Mucosa of gallbladder (tissue), 1 donor: Measurements from ENCODE around the gene PPP2R1A. TPM values are rescaled to one million over a fixed set of nuclear protein-coding genes. Genes with fewer than 3 reads are reported as not detected.
"Not testable (repeated sequence)": the region's sequence is repeated elsewhere in the genome, so short reads cannot be mapped to it uniquely, and the experiment has no call there.

Experiments
- DNase-seq: peaks from one replicate; pipeline ENCODE4 v3.0.0-alpha.2; 2020; ENCODE audit warnings: low spot score
- total RNA-seq: library from RNA; stranded (reverse); gene quantifications from one replicate; pipeline ENCODE4 v1.2.1, GENCODE V29; 2021
- donor health status: DM: no; HTN: no; CAD: no.

The PPP2R1A gene
- total RNA-seq, 1 donor from 2014 or later, result 286 TPM

DNA sequence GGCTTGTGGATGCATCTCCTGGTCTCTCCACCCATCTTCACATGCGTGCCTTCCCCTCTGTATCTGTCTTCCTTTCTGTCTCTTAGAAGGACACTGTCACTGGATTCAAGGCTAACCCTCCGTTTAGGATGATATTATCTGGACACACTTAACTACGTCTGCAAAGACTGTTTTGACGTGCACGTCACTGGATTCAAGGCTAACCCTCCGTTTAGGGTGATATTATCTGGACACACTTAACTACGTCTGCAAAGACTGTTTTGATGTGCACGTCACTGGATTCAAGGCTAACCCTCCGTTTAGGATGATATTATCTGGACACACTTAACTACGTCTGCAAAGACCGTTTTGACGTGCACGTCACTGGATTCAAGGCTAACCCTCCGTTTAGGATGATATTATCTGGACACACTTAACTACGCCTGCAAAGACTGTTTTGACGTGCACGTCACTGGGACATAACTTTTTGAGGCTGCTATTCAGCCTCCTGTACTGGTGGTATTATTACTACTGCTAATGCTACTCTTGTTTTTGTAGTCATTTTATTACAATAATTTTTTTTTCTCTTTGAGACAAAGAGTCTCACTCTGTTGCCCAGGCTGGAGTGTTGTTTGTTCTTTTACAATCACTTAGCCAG, 11.0 kb downstream of the PPP2R1A start:
- not testable (repeated sequence) for DNase-seq

DNA sequence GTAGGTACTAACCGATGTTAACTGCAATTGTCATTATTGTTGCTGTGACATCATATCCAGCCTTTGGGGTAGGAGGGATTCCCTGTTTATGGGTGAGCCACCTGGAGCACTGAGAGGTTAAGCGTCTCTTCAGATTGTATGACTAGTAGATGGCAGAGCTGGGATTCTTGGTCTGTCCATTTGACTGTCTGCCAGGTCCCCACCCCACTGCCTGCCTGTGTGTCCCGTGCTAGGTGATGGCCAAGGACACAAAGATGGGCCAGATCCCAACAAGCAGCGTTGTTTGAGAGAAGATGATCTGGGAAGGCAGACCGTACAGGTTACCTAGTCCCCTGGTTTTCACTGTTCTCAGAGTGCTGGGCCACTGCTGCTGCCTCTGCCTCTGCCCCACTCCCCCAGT, 16.6 kb downstream of the PPP2R1A start:
- DNase-seq, result no peak

DNA sequence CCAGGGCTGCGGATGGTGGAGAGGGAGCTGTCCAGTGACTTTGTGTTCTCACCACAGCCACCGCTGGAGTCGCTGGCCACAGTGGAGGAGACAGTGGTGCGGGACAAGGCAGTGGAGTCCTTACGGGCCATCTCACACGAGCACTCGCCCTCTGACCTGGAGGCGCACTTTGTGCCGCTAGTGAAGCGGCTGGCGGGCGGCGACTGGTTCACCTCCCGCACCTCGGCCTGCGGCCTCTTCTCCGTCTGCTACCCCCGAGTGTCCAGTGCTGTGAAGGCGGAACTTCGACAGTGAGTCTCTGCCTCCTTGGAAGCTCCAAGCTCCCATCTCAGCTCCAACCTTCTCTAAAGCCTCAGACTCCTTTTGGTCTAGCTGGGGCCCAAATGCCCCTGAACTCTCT, 21.4 kb downstream of the PPP2R1A start:
- no peak for DNase-seq

DNA sequence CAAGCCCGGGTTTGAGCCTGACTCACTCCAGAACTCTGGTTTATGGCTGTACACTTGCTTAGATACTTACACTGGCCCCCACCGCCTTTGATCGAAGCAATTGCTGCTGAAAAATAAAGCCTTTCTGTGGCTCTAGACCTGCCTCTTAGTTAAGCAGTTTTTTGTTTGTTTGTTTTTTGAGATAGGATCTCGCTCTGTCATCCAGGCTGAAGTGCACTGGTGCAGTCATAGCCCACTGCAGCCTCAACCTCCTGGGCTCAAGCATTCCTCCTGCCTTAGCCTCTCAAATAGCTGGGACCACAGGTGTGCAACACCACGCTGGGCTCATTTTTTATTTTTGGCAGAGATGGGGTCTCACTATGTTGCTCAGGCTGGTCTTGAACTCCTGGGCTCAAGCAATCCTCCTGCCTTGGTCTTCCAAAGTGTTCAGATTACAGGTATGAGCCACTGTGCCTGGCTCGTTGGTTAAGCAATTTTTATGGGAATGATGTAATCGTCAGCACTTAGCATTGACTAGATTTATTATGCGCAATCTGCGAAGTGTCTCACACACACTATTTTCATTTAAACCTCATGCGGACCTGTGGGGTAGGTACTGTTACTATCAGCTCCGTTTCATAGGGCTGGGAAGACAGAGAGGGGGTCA, 22.2 kb downstream of the PPP2R1A start:
- no peak for DNase-seq

DNA sequence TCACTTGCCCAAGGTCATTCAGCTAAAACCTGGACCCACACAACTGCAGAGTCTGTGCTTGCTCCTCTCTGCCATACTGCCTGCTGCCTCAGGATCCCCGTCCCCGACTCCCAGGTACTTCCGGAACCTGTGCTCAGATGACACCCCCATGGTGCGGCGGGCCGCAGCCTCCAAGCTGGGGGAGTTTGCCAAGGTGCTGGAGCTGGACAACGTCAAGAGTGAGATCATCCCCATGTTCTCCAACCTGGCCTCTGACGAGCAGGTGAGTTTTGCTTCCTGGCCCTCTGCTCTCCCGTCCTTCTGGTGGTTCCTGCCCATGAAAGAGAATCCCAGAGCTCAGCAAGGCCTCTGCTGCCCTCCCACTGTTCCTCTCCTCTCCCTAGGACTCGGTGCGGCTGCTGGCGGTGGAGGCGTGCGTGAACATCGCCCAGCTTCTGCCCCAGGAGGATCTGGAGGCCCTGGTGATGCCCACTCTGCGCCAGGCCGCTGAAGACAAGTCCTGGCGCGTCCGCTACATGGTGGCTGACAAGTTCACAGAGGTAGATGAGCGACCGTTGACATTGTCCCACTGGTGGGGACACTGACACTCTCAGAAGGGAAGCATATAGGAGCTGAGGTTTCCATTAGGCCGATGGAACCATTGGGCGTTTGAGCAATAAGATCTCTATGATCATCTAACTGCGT, 22.9 kb downstream of the PPP2R1A start:
- DNase-seq, result no peak

DNA sequence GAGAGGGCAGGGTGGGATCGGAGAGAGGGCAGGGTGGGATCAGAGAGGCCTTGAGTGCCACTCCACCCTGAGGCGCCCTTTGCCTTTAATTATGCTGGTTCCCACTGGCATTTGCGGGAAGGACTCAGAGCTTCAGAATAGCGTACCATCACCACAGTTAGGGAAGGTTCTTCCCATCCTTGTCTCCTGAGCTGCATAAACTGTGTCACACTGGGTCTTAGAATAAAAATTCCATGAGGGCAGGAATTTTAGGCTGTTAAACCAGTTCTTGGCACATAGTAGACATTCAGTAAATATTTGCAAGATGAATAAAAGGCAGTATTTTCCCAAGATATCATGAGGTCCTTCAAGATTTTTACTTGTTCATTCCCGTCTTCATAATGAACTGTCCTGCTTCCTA, 24.4 kb downstream of the PPP2R1A start:
- DNase-seq, result no peak

DNA sequence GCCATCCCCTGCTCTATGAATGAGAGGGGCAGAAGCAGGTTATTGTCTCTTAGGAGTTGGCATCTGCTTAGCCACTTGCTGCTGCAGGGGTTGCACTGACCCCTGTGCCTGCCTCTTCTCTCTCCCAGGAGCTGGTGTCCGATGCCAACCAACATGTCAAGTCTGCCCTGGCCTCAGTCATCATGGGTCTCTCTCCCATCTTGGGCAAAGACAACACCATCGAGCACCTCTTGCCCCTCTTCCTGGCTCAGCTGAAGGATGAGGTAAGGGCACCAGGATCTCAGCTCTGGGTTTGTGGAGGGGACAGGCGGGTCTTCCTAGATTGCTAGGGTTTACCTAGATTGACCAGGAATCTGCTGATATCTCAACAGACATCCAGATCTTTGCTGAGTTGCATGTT, 26.5 kb downstream of the PPP2R1A start:
- DNase-seq, result no peak

DNA sequence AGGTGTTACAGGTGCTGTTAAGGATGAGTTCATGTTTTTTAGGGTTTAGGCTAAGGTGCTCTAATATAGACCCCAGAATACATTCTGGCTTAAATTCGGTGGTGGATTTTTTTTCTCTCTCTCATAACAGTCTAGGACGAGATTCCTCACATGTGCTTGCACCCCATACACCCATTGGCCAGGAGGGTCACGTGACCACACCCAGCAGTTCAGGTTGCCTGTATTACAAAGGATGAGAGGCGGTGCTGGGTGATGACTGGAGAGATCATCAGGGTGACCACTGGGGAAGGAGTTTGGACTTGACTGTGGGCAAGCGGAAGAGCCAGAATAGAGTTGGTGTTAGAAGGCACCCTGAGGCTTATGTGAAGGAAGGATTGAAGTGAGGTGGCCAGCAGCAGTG, 27.7 kb downstream of the PPP2R1A start:
- DNase-seq, result no peak

DNA sequence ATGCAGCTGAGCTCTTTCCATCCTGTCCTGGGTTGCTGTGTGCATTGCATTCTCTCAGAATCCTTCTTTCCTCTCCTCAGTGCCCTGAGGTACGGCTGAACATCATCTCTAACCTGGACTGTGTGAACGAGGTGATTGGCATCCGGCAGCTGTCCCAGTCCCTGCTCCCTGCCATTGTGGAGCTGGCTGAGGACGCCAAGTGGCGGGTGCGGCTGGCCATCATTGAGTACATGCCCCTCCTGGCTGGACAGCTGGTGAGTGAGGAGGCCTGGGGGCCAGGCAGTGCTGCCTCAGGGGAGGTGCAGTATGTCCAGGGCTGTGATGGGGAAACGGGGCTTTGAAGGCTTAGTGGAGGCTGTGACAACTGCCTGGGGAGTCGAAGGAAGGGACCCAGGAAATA, 29.8 kb downstream of the PPP2R1A start:
- no peak for DNase-seq

DNA sequence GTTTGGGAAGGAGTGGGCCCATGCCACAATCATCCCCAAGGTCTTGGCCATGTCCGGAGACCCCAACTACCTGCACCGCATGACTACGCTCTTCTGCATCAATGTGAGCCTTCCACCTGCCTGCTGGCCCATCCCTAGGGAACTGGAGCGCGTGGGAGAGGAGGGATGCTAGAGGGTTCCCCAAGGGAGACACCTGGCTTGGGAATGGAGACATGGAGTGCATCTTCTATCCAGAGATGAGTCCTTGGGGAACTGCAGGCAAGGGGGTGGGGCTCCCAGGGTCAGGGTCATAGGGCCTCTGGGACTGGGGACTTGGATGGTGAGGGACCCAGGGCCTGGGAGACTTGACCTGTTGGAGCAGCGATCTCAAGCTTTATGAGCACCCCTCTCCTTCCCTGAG, 31.2 kb downstream of the PPP2R1A start:
- no peak for DNase-seq

DNA sequence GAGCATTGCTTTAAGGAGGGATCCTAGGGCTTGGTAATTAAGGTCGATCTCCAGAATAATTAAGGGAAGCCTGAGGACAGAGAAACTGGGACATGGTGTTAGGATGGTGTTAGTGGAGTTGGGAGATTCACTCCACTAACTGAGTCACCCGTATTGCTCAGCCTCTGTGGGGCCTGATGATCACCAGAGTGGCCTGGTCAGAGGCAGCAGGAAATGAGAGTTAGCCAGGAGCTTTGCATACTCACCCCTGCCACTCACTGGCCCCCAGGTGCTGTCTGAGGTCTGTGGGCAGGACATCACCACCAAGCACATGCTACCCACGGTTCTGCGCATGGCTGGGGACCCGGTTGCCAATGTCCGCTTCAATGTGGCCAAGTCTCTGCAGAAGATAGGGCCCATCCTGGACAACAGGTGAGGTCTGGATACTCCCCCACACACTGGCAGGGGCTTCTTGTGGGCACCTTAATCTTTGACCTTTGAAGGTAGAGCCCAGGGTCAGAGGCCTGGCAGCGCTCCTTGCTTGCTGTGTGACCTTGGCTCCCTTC, 32.1 kb downstream of the PPP2R1A start:
- DNase-seq, result no peak

DNA sequence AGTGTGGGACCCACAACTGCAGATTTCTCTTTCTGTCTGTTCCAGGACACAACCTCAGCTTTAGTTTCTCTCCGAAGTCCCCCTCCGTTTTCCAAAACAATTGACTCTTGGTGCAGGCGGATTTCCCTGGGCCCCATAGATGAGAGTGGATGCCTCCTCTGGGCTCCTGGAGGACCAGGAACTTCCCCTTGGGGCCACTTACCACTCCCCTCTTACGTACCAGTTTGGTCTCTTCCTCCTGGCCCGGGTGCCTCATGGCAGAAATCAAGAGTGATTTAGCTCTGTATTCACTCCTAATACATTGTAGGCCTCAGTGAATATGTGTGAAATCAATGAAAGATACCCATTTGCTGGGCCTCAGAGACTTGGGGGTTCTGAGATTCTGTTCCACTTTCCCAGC, 34.4 kb downstream of the PPP2R1A start:
- DNase-seq, result no peak

DNA sequence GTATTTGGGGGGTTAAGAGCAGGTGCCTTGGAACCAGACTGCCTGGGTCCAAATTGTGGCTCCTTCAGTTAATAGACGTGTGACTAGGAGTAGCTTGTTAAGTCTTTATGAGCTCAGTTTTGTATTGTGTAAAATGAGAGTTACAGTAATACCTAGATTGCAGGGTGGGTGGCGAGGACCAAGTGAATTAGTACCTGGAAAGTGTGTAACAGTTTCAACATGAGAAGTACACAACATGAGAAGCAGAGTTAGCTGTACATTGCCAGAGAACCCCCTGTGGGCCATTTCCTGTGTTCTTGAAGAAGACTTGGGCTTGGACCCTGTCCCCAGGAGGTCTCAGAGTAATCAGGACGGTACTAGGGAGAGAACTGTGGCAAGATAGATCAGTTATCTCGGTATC, 36.8 kb downstream of the PPP2R1A start:
- no peak for DNase-seq

DNA sequence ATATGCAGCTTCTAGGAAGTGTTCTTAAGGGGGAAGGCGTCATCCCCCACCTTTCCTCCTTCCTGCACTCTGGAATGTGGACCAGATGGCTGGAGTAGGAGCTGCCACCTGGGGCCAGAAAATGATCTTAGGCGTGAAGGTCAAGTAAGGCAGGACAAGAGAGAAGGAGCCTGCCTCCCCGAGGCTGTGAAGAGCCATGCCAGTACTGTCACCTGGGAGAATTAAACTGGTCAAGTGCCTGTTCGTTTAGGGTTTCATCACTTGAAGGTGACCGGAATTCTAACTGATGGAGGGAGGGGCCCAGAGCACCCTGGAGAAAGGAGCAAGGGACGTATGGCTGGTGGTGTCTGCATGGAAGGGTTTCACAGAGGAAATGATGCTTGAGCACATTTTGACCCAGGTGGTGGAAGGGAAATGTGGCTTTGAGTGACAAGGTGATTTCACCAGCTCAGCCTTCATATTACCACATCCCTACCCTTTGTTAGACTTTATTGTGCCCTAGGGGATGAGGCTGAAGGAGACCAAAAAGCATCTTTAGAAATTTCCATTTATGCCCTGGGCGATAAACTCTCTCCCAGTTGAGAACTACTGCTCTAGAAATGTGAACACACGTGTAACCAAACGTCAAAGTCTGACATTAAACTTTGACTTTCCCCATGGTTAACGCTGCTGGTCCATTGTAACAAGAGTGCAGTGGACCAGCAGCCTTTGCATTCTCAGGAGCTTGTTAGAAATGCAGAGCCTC, 37.5 kb downstream of the PPP2R1A start:
- no peak for DNase-seq

DNA sequence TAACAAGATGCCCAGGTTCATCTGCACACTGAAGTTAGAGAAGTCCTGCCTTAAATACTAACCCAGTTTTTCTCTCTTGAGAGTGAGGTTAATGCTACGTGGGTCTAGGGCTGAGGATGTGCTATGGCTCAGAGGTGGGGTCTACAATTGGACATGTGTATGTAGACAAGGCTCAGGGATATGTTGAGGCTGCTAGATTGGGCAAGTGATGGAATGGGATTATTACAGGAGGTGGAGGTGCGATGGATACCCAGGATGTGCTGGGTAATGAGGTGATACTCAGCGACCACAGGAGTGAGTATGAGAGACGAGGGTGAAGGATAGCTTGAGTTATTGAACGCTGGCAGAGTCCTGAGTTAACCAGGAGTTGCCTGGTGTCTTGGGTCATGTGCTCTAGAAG, 38.1 kb downstream of the PPP2R1A start:
- DNase-seq, result no peak

DNA sequence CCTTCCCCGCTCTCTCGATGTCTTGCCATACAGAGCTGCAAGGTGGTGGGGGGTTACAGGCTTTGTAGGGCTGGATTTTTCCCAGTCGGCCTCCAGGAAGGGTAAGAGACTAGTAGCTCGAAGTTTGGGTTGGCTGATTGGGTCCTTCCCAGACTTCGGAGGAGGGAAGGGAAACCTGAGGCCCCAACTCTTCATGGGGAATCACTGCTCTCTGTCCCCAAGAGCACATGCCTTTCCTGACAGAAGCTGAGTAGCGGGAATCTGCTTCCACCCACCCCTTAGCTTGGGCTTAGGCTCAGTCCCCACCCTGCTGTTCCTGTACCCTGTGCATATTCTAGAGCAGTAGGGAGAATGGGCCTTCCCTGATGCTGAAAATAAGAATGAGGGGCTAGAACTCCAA, 39.7 kb downstream of the PPP2R1A start:
- DNase-seq, result no peak

DNA sequence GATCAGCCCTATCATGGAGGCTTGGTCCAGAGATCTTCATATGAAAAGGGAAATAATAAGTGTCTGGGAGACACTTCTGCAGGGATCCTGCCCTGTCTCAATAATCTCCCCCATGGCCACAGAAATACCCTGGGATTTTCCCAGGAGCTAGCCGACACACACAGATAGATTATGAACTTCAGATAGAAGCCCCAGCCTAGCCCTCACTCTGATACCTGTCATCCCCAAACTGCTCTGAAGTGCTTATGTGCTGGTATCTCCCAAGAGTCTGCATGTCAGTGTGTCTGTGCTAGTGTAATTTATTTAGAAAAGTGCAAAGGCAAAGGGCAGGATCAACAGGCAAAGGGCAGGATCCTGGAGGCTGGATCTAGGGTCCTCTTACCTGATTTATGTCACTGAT, 40.8 kb downstream of the PPP2R1A start:
- no peak for DNase-seq

DNA sequence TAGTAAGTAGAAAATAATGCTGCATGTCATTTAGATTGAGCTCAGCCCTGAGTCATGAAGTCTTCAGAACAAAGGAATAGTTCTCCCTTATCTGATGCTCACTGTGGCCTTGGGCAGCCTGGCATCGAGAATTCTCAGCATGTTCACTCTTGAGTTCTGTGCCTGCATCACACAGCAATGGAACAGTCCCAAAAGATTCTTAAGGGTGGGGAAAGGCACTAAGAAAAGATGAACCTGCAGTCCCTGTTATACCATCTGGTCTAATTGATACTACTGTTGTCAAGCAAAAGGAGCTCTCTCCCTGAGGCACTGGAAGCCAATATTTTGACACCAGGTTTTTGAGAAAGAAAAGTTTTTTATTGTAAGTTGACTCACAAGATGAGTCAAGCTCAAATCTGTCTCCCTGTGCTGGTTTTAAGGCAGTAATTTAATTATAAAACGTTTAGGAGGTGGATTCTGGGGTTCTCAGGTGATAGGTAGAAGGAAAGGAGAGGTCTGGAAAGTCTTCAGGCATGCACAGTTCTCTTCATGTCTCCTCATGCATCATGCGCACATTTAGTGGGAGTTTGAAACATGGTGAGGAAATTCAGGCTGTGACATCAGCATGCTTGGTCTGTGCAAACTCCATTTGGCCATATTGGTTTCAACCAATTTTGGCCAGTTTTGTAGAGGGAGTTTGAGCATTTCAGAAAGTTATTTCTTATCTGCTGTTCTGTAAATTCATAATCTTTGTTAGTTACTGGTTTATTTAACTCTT, 41.5 kb downstream of the PPP2R1A start:
- DNase-seq, result no peak

DNA sequence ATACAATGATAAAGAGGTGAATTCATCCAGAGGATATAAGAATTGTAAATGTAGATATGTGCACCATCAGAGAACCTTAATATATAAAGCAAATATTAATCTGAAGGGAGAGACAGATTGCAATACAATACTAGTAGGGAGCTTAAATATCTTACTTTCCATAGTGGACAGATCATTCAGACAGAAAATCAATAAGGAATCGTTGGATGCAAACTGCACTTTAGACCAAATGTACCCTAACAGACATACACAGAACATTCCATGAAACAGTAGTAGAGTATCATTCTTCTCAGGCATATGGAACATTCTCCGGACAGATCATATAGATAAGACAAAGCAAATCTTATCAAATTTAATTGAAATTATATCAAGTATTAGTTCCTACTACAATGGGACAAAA, 44.6 kb downstream of the PPP2R1A start:
- DNase-seq, result no peak

DNA sequence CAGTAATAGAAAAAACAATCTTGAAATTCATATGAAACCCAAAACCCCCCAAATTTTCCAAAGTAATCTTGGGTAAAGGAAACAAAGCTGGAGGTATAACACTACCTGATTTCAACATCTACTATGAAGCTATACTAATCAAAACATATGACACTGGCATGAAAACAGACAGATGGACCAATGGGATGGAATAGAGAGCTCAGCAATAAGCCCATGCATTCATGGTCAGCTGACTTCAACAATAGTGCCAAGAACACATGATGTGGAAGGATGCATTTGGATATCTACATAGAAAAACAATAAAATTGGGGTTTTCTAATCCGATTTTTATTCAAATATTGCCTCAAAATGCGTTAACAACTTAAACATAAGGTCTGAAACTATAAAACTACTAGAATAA, 47.3 kb downstream of the PPP2R1A start:
- DNase-seq, result no peak

DNA sequence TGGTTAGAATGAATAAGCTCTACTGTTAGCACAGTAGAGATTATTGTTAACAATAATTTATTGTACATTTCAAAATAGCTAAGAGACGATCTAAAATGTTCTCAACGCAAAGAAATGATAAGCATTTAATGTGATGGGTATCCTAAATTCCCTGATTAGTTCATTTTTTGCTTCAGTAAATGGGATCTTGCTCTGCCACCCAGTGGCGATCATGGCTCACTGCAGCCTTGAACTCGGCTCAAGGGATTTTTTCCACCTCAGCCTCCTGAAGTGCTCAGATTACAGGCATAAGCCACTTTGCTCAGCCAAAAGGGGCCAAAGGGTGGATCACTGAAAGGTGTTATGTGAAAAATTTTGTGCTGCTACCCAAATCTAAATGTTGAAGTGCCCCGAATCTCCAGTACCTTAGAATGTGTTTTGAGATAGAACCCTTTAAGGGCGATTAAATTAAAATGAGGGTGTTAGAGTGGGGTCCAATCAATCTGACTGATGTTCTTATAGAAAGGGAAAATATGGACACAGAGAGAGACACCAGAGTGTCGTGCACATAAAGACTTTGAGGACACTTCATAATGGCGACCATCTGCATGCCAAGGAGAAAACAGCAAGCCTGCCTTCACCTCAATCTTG, 48.0 kb downstream of the PPP2R1A start:
- DNase-seq, result peak; percentile 66
